Vagina (tissue), 2 donors: ENCODE data around the gene OPALIN. TPM values are rescaled to one million over a fixed set of nuclear protein-coding genes. Genes with fewer than 3 reads are reported as not detected.

Source experiments
- DNase-seq, 2 donors: peaks; one replicate each; pipeline ENCODE4 v3.0.0-alpha.2; 2017; ENCODE audit errors: extremely low spot score in 2 of 2
- H3K27ac ChIP-seq: fragments of 200-600 bp; sonication (generic); one replicate; pipeline ENCODE4 v1.5.1; 2019
- H3K27me3 ChIP-seq: fragments of 200-600 bp; sonication (generic); one replicate; pipeline ENCODE4 v1.5.1; 2019
- H3K36me3 ChIP-seq, 2 donors: fragments of 200-600 bp; sonication (generic); one replicate each; pipeline ENCODE4 v1.5.1; 2017 to 2019
- H3K4me1 ChIP-seq: fragments of 200-600 bp; sonication (generic); one replicate; pipeline ENCODE4 v1.5.1; 2019
- H3K4me3 ChIP-seq, 2 donors: fragments of 200-600 bp; sonication (generic); 1 replicate in 1 of 2; 2 replicates in 1 of 2; pipeline ENCODE4 v1.5.1; 2016 to 2019
- H3K9me3 ChIP-seq: fragments of 200-600 bp; sonication (generic); one replicate; pipeline ENCODE4 v1.5.1; 2019
- POLR2A ChIP-seq, 2 donors: fragments of 450-650 bp; IDR thresholded peaks; one replicate each; pipeline ENCODE4 v1.6.1; 2017; ENCODE audit warnings: antibody characterized with exemption in 2 of 2, mild to moderate bottlenecking in 2 of 2, moderate library complexity in 2 of 2
- POLR2AphosphoS5 ChIP-seq, 2 donors: sonication (generic); formaldehyde crosslinking; IDR thresholded peaks; one replicate each; pipeline ENCODE4 v1.9.0; 2017; ENCODE audit warnings: antibody characterized with exemption in 2 of 2, mild to moderate bottlenecking in 2 of 2, low read depth in 1 of 2; ENCODE audit not compliant: insufficient read depth in 1 of 2
- intact Hi-C: fragments of 100-400 bp; cut with DNase I; formaldehyde crosslinking; loops from one replicate; pipeline ENCODE4 v1.15.1; 2023
- total RNA-seq: library from RNA; depleted of rRNA; stranded (reverse); fragments of >200 nt; gene quantifications from one replicate; pipeline ENCODE4 v1.2.3, GENCODE V29; 2016
- TF ChIP-seq, protein P1 (sequence below), 3 experiments: fragments of 450-650 bp in 2 of 3; fragments of 200-600 bp in 1 of 3; sonication (generic) in 1 of 3; IDR thresholded peaks; one replicate each; pipeline ENCODE4 v1.5.1; 2017 to 2019; ENCODE audit warnings: antibody characterized with exemption in 3 of 3, mild to moderate bottlenecking in 2 of 3, moderate library complexity in 2 of 3

Gene OPALIN
- total RNA-seq, 1 donor from 2014 or later, result not detected

DNA sequence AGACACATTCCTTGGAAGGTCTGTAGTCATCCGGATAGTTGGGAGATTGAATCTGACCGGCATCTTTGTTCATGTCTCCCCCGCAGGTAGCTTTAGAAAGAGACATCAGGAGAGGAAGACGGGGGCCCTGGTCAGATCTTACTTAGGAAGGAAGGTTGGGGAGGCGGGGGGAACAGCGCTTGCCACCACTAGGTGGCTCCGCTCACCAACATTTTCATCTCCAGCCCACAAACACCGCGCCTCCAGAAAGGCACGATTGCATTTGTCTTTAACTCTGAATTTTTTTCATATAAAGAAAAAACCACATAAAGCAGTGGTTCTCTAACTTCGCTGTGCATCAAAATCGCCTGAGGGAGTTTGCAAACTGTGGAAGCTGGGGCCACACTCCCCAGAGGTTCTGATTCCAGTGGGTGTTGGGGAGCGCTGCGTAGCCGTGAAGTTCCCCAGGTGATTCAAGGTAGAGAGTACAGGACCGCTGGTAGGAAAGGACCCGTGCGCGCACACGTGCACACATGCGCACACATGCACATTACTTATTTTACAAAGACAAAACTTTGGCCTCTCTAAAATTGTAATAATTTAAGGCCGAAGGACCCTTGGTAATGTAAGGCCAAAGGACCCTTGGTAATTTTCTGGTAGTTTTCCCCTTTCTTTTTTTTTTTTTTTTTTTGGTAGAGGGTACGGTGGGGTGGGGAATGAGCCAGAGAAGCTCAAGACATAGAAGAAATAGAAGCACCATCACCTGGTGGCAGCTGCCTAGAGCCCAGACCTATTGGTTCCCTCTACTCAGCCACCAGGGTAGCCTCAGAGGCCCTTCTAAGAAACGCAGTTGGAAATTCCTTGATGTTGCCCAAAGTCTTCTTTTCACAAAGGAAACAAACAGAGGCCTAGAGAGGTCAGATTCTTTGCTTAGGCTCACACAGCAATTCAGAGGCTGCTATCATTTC is 37.4 kb upstream of the OPALIN start:
- Histone ChIP-seq H3K36me3 (no peaks in the 10 kb centered on the region), H3K9me3 (no peaks in the 10 kb centered on the region), H3K4me3 (no peak overlapping the region), H3K4me1 (no peaks in the 10 kb centered on the region), H3K27ac (no peak overlapping the region), H3K27me3 (no peaks in the 10 kb centered on the region)
- DNase-seq, result no peak
- TF ChIP-seq POLR2AphosphoS5 (IDR thresholded peaks at IDR 0.05; ENCODE audit: insufficient read depth in 1 of 2, low read depth in 1 of 2), result no peak
- TF ChIP-seq POLR2A (IDR thresholded peaks at IDR 0.05), result no peak
- TF ChIP-seq, protein P1, sequence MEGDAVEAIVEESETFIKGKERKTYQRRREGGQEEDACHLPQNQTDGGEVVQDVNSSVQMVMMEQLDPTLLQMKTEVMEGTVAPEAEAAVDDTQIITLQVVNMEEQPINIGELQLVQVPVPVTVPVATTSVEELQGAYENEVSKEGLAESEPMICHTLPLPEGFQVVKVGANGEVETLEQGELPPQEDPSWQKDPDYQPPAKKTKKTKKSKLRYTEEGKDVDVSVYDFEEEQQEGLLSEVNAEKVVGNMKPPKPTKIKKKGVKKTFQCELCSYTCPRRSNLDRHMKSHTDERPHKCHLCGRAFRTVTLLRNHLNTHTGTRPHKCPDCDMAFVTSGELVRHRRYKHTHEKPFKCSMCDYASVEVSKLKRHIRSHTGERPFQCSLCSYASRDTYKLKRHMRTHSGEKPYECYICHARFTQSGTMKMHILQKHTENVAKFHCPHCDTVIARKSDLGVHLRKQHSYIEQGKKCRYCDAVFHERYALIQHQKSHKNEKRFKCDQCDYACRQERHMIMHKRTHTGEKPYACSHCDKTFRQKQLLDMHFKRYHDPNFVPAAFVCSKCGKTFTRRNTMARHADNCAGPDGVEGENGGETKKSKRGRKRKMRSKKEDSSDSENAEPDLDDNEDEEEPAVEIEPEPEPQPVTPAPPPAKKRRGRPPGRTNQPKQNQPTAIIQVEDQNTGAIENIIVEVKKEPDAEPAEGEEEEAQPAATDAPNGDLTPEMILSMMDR (IDR thresholded peaks at IDR 0.05), result peak; percentile 51 to 83 (median 68)
- intact Hi-C loops, result no loop called here

DNA sequence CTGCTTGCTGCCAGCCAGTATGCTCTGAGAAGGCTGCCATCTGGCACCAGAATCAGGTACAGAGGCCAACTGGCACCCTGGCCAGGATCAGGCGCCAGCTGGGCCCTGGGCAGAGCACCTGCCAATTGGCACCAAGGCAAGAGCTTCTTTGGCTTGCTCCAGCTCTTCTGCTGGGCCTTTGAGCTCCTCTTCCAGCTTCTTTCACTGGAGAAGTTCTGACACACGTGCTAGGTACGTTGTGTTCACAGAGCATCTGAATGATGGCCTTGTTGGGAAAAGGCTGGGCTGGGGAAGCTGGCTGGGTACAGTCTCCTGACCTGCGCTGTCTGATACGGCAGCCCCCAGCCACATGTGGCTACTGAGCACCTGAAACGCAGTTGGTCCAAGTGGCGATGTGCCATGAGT is 31.7 kb upstream of the OPALIN start:
- no peaks in the 10 kb centered on the region for H3K4me1 ChIP-seq
- no peaks in the 10 kb centered on the region for H3K9me3 ChIP-seq
- H3K27ac ChIP-seq, result no peak overlapping the region
- TF ChIP-seq, protein P1 (IDR thresholded peaks at IDR 0.05), result no peak
- no peak for TF ChIP-seq POLR2AphosphoS5 (IDR thresholded peaks at IDR 0.05; ENCODE audit: insufficient read depth in 1 of 2, low read depth in 1 of 2)
- no peak for TF ChIP-seq POLR2A (IDR thresholded peaks at IDR 0.05)
- DNase-seq, result no peak
- H3K27me3 ChIP-seq, result no peaks in the 10 kb centered on the region
- H3K36me3 ChIP-seq, result no peaks in the 10 kb centered on the region
- intact Hi-C loops, result no loop called here
- H3K4me3 ChIP-seq, result no peak overlapping the region

DNA sequence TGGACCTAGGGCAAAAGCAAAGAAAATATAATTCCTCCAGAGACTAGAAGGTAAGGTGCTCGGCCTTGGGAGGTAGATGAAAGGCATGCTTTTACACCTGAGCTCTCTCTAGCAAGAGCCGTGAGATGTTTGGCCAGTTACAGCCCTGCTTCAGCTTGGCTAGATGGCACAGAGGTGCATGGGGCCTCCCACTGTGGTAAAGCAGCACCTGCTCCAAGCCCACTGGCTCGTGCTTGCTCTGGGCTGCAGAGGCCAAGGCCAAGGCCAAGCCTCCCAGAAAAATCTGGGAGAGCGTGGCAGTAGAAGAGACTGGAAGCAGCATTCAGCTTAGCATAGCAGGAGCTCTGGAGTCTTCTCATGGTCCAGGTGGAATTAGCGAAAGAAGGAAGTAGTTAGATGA is 31.0 kb upstream of the OPALIN start:
- DNase-seq, result no peak
- TF ChIP-seq POLR2AphosphoS5 (IDR thresholded peaks at IDR 0.05; ENCODE audit: insufficient read depth in 1 of 2, low read depth in 1 of 2) (no peak), POLR2A (IDR thresholded peaks at IDR 0.05) (no peak)
- TF ChIP-seq, protein P1 (IDR thresholded peaks at IDR 0.05), result no peak
- Histone ChIP-seq H3K4me3 (no peak overlapping the region), H3K27me3 (no peaks in the 10 kb centered on the region), H3K9me3 (no peaks in the 10 kb centered on the region), H3K36me3 (no peaks in the 10 kb centered on the region), H3K27ac (no peak overlapping the region), H3K4me1 (no peaks in the 10 kb centered on the region)
- intact Hi-C loops, result no loop called here

DNA sequence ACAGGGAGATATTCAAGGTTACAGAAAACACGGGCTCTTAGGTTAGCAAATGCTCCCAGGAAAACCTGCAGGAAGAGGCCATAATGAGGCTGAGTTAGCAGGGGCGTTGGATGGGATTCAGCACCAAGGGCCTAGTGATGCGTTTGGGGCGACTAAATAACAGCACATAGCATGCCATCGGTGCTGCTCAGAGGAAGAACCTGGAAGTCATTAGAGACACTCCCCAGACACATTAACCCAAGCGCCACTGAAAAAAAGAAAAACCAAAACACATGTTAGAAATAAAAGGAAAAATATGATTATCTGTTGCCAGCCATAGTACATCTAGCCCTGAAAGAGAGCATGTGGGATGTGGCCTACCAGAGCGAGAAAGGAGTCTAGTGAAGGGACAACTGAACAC is 28.8 kb upstream of the OPALIN start:
- TF ChIP-seq, protein P1 (IDR thresholded peaks at IDR 0.05), result no peak
- TF ChIP-seq POLR2AphosphoS5 (IDR thresholded peaks at IDR 0.05; ENCODE audit: insufficient read depth in 1 of 2, low read depth in 1 of 2) (no peak), POLR2A (IDR thresholded peaks at IDR 0.05) (no peak)
- no peak overlapping the region for H3K4me3 ChIP-seq
- no peaks in the 10 kb centered on the region for H3K36me3 ChIP-seq
- H3K27ac ChIP-seq, result no peak overlapping the region
- no peak for DNase-seq
- H3K27me3 ChIP-seq, result no peaks in the 10 kb centered on the region
- intact Hi-C loops, result no loop called here
- H3K4me1 ChIP-seq, result no peaks in the 10 kb centered on the region
- no peaks in the 10 kb centered on the region for H3K9me3 ChIP-seq

DNA sequence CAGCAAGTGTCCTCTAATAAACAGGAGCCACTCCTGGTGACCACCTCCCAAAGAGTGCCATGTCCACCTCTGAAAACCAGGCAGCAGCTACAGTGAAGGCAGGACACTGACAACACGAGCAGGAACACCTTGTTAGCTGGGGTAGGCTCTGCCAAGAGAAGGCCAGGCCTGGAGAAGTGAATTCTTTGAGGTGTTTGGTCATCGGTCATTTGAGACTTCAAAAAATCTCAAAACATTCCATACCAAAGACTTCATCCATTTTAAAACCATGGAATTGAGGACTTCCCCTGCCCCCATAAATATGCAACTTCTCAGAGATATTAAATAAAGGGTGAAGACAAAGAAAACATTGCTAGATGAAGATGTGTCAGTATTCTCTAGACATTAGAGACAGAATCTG is 28.4 kb upstream of the OPALIN start:
- intact Hi-C loops, result no loop called here
- no peaks in the 10 kb centered on the region for H3K9me3 ChIP-seq
- H3K36me3 ChIP-seq, result no peaks in the 10 kb centered on the region
- no peak for TF ChIP-seq POLR2AphosphoS5 (IDR thresholded peaks at IDR 0.05; ENCODE audit: insufficient read depth in 1 of 2, low read depth in 1 of 2)
- TF ChIP-seq POLR2A (IDR thresholded peaks at IDR 0.05), result no peak
- TF ChIP-seq, protein P1 (IDR thresholded peaks at IDR 0.05), result no peak
- H3K27ac ChIP-seq, result no peak overlapping the region
- no peak overlapping the region for H3K4me3 ChIP-seq
- no peaks in the 10 kb centered on the region for H3K4me1 ChIP-seq
- H3K27me3 ChIP-seq, result no peaks in the 10 kb centered on the region
- DNase-seq, result no peak
